Stimulated activated CD4-positive, alpha-beta T cell treated with anti-CD3 and anti-CD28 coated beads, Interleukin-2, amount 100 ng/mL, for 4 hours (primary cell): ENCODE results near the gene AK5.

Experiments used
- DNase-seq: peaks from one replicate; pipeline ENCODE4 v3.0.0-alpha.2; 2020; ENCODE audit warnings: low read depth

The AK5 gene

DNA sequence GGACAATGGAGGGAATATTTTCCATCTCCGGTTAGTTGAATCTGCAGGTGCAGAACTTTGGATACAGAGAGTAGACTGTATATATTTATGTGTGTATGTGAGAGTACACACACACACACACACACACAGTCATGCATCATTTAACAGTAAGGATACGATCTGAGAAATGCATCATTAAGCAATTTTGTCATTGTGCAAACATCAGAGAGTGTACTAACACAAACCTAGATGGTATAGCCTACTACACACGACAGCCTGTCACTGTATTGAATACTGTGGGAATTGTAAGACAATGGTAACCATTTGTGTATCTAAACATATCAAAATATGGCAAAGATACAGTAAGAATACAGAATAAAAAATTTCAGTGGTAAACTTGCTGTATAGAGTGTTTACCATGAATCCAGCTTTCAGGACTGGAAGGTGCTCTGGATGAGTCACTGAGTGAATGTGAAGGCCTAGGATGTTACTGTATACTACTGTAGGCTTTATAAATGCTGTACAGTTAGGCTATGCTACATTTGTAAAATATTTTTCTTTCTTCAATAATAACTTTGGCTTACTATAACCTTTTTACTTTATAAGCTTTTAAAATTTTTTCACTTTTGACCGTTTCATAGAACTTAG, 262.1 kb downstream of the AK5 start:
- no peak for DNase-seq

DNA sequence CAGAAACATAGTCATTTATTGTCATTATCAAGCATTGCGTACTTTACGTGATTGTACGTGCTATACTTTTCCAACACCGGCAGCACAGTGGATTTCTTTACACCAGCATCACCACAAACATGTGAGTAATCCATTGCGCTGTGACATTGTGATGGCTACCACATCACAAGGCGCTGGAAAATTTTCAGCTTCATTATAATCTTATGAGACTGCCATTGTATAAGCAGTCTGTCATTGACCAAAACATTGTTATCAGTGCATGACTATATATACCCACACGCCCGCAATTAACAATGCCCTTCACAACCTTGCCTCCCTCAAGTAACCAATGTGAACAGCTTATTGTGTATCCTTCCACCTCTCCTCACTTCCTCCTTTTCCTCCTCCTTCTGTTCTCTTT, 263.0 kb downstream of the AK5 start:
- no peak for DNase-seq

- no peak for DNase-seq
These were observed 264.2 kb downstream of the AK5 start for GRCh38 chr1:77545970-77546369.

DNA sequence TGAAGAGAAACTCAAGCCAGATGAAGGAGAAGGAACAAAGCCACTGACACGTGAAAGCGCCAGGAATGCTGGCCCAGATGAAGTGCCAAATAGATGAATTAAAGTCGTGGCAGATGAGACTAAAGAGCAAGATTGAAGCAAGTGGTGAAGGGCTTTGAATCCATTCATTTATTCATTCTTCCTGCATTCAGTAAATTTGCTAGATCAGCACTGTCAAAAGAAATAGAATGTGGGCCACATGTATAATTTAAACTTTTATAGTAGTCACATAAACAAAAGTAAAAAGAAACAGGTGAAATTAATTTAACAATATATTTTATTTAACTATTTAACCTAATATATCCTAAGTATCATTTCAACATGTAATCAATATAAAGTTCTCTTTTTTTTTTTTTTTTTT, 265.1 kb downstream of the AK5 start:
- no peak for DNase-seq

GRCh38 chr1:77548285-77548684, 266.5 kb downstream of the AK5 start:
- DNase-seq, result no peak

DNA sequence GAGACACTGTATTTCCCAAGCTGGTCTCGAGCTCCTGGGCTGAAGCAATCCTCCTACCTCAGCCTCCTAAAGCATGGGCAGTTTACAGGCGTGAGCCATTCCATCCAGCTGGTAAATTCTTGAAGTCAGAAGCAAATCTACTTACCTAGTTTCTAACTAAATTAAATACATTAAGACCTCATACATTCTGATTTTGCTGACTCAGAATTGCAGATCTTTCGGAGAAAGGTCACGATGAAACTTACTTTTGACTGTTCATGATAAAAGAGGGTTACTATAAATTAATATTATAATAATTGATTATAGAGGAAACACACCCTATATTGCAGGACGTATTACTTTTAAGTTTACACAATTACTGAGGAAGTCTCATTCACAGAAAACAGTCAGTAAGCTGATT, 268.3 kb downstream of the AK5 start:
- no peak for DNase-seq

DNA sequence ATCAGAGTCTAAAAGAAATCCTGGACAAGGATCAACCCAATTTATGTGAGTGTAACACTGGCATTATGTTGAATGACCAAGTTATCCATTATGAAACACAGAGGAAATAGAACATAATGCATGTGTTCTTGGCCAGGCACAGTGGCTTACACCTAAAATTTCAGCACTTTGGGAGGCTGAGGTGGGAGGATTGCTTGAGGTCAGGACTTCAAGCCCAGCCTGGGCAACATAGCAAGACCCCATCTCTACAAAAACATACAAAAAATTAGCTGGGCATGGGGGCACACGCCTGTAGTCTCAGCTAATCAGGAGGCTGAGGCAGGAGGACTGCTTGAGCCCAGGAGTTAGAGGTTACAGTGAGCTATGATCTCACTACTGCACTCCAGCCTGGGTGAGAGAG, 270.8 kb downstream of the AK5 start:
- no peak for DNase-seq

DNA sequence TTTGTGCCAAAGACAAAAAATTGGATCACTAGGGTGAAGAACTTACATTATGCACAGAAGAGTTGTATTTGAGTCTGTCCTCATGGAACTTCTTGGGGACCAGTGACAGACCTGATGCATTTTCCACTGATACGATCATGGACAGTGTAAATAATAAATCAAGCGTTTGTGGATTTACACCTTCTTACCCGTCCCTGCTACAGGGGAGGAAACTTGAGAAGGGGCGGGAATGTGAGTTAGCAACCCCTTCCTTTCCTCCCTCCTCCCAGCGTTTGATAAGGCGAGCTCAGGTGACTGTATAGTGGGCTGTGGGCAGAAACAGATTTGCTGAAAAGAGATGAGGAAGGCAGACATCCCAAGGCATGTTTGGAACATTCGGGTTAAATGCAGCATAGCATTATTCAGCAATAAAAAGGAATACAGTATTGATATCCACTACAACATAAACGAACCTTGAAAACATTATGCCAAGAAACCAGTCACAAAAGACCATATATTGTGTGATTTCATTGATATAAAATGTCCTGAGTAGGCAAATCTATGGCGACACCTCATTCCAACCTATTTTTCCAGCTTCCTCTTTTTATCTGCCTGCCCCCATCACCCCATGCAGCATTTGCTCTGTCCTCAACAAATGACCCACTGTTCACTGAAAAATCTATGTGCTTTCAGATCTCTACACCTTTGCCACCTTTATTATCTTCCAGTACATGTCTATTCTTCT, 271.9 kb downstream of the AK5 start:
- DNase-seq, result no peak

- DNase-seq, result no peak
These were observed 274.2 kb downstream of the AK5 start for GRCh38 chr1:77556045-77556444.

GRCh38 chr1:77557053-77557452, 275.2 kb downstream of the AK5 start:
- no peak for DNase-seq

DNA sequence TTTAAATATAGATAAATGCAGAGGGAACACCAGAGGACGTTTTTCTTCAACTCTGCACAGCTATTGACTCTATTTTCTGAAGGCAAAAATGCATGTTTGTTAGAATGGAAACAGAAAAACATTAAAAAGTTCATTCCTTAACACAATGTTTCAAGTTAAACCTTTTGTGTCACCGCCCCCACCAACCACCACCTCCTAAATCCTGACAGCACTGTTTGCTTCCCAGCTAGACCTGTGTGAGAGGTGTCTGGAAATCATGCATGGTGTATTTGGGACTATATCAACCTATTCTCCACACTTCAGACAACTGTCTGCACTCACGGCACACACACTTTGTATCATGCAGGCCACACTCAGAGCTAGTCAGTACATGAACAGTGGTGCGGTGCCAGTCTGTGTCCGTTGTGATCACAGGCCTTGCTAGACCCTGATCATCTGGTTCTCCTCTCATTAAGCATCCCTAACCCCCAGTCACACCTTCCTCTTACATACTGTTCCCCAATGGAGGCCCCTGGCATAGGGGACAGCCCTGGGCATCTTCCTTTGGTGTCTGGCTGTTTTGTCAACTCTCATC, 276.9 kb downstream of the AK5 start:
- no peak for DNase-seq

- no peak for DNase-seq
These were observed 278.9 kb downstream of the AK5 start for GRCh38 chr1:77560741-77561140.

GRCh38 chr1:77562596-77563150, 280.9 kb downstream of the AK5 start:
- no peak for DNase-seq

DNA sequence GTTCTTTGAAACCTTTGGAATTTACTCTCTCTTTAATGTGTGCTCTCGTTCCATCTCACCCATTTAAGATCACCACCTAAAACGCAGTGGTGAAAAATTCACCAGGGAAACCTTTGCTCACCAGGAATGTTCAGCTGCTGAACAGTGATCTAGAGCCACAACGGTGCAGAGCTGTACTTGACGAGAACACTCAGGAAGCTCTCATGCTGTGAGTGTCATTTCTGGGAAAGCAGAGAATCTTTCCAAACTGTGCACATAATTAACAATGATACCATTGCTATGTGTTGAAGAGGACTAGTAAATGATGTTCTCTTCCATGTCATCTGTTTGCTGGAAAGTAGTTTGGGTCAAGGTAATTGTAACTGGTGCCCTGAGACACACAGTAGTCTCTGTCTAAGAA, 283.5 kb downstream of the AK5 start:
- DNase-seq, result no peak

DNA sequence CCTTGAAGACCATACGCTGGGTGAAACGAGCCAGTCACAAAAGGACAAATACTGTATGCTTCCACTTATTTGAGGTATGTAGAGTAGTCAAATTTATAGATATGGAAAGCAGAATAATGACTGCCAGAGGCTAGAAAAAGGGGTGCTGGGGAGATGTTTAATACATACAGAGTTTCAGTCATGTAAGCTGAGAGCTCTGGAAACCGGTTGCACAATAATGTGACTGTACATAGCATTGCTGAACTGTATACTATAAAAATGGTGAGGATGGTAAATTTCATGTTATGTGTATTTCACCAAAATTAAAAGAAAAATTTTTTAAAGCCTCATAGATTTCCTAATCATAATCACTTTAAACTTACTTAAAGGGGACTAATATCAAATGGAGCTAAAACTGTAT, 289.8 kb downstream of the AK5 start:
- no peak for DNase-seq

DNA sequence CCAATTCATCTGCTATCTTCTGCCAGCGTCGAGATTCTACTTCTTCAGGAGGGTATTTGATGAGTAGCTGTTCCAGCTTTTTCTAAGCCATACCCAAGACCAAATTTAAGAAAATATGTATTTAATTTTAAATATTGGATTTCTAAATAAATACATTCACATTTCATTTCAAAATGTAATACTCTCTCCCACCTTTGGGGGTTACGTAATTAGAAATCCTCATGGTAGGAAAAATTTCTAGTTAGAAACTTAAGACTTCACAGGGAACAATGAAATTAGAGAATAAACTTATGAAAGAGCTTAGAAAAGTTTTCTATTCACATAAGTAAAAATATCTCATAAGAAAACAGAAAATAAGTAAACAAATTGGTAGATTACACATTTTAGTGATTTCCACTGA, 297.7 kb downstream of the AK5 start:
- no peak for DNase-seq

- no peak for DNase-seq
These were observed 301.1 kb downstream of the AK5 start for GRCh38 chr1:77582905-77583304.

DNA sequence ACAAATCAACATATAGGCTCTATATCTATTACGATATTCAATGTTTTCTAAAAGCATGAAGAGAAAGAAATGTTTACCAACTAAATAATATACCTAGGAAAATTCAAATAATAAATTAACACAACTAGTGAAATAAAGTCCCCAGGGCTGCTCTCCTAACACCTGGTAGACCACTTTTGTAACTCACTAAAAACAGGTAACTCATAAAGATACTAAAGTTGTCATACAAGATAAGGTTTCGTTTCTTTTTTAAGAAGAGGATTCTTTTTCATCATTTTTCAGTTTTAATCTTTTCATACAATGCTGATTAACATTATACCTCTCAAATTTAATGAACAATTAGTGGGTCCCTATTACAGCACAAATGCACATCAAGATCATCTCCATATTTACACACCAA, 301.7 kb downstream of the AK5 start:
- DNase-seq, result no peak

- no peak for DNase-seq
These were observed 303.1 kb downstream of the AK5 start for GRCh38 chr1:77584884-77585283.

GRCh38 chr1:77585610-77586314, 303.9 kb downstream of the AK5 start:
- no peak for DNase-seq

GRCh38 chr1:77589231-77589630, 307.4 kb downstream of the AK5 start:
- DNase-seq, result no peak

DNA sequence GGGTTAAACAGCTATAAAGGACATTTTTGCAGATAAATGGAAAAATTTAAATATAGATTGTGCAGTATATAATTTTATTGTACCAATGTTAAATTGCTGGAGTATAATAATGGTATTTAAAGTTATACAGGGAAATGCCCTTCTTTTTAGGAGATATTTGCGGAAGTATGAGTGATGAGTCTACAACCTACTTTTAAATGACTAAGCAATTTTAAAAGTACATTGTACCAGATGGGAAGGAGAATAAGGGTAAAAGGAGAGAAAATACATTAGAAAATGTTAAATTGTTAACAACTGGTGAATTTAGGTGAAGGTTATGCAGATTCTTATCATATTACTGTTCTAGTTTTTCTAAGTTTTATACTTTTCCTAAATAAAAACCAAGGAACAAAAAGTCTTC, 308.8 kb downstream of the AK5 start:
- no peak for DNase-seq

DNA sequence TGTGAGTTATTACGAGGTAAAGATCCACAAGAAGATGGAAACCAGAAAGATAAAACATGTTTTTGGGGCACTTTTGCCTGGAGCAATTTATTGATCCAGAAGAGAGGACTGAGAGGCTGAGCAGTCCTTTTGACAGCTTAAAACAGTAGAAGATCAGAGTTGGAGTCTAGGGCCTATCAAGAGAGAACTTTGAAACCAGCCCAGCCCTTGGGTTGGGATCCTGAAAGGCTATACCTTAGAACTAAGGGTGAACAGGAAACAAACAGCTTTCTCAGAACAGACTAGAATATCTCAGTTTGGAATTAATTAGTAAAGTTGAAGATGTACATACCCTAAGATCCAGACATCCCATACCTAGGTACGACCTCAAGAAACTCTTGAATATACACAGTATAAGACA, 311.1 kb downstream of the AK5 start:
- DNase-seq, result no peak
